Transverse colon (tissue), 4 donors: Measurements from ENCODE around the gene DPP10. TPM values are rescaled to one million over a fixed set of nuclear protein-coding genes. Genes with fewer than 3 reads are reported as not detected.

Source experiments
- DNase-seq: peaks from one replicate; pipeline ENCODE4 v3.0.0-alpha.2; 2019
- H3K27ac ChIP-seq, 4 donors: fragments of 200-600 bp; sonication (generic); 2 replicates each; pipeline ENCODE4 v1.5.1; 2016 to 2018; ENCODE audit warnings: inconsistent platforms in 4 of 4
- H3K27me3 ChIP-seq: fragments of 200-600 bp; sonication (generic); 2 replicates; pipeline ENCODE4 v1.5.1; 2017; ENCODE audit warnings: inconsistent platforms
- H3K36me3 ChIP-seq, 4 donors: fragments of 200-600 bp; sonication (generic); 2 replicates each; pipeline ENCODE4 v1.5.1; 2017 to 2019; ENCODE audit warnings: inconsistent platforms in 4 of 4
- H3K4me1 ChIP-seq, 4 donors: fragments of 200-600 bp; sonication (generic); 2 replicates each; pipeline ENCODE4 v1.5.1; 2017 to 2020; ENCODE audit warnings: inconsistent platforms in 4 of 4
- H3K4me3 ChIP-seq, 4 donors: fragments of 200-600 bp; sonication (generic); 1 replicate in 1 of 4; 2 replicates in 3 of 4; pipeline versions ENCODE4 v1.5.1 to v1.6.1; 2017 to 2019; ENCODE audit warnings: inconsistent platforms in 4 of 4
- H3K9me3 ChIP-seq, 2 donors: fragments of 200-600 bp; sonication (generic); 2 replicates each; pipeline ENCODE4 v1.5.1; 2017 to 2019; ENCODE audit warnings: inconsistent platforms in 2 of 2
- EP300 ChIP-seq: sonication (generic); formaldehyde crosslinking; IDR thresholded peaks from one replicate; pipeline ENCODE4 v1.6.1; 2017; ENCODE audit warnings: antibody characterized with exemption, low read depth
- POLR2A ChIP-seq: fragments of 450-650 bp; IDR thresholded peaks from one replicate; pipeline ENCODE4 v1.6.1; 2016; ENCODE audit warnings: antibody characterized with exemption, mild to moderate bottlenecking, moderate library complexity
- POLR2AphosphoS5 ChIP-seq, 3 donors: sonication (generic); formaldehyde crosslinking; IDR thresholded peaks; one replicate each; pipeline ENCODE4 v1.6.1; 2016; ENCODE audit warnings: antibody characterized with exemption in 3 of 3
- WGBS, 2 donors: methylation state at CpG; one replicate each; pipeline ENCODE4 v1.1.5; 2018; ENCODE audit warnings: low coverage in 1 of 2; 5-methylcytosine and 5-hydroxymethylcytosine counted together
- in situ Hi-C, 4 donors: fragments of 200-750 bp; cut with MboI; loops; one replicate each; pipeline versions ENCODE4 v1.15.0 to v1.15.1; 2017; ENCODE audit warnings: low sequenced_read_pairs in 3 of 4, low pct_ligation_motif_present in 1 of 4, low pct_unique_long_range_greater_than_20kb in 1 of 4
- intact Hi-C: fragments of 100-400 bp; cut with DNase I; formaldehyde crosslinking; loops from one replicate; pipeline ENCODE4 v1.15.1; 2023; ENCODE audit warnings: low total_unique reads
- total RNA-seq, 4 donors: library from RNA; depleted of rRNA; stranded (reverse); fragments of >200 nt; gene quantifications; one replicate each; pipeline ENCODE4 v1.1.0, GENCODE V29; 2016
- TF ChIP-seq, protein P1 (sequence below), 5 experiments: fragments of 200-600 bp in 3 of 5; fragments of 450-650 bp in 2 of 5; sonication (generic) in 3 of 5; IDR thresholded peaks; 1 replicate in 2 of 5; 2 replicates in 3 of 5; pipeline ENCODE4 v1.5.1; 2016 to 2017; ENCODE audit warnings: antibody characterized with exemption in 5 of 5, inconsistent platforms in 3 of 5, mild to moderate bottlenecking in 2 of 5, moderate library complexity in 1 of 5

Gene DPP10
- total RNA-seq, 4 donors from 2014 or later, result 3.4 to 8.4 (median 7.0) TPM

DNA sequence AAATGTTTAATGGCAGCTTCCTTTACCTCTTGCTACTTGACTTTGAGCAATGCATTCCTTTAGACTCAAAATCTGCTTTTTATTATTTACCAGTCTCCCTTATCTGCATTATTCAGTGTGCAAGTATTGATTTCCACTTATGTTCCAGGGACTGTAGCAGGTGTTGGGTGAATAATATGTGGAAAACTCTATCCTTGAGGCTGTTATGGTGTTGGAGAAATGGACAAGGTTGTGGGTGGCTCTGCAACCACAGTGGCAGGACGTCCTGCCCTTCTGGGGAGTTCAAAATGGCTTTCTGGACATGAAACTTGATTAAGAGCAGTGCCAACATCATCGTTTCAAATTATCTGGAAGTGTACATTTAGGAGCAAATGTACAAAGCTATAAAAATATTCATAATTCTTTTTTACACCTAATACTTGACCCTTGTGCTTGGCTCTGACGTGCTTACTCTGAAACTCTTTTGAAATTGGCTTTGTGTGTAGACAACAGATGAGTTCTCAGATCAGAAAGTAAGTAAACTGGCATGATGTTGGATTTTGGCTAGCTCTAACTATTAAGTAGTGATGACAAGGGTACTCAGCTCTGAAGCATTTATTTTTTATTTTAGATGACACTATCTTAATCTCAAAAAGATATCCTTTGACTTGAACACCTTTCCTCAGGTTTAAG lies 766.2 kb downstream of the DPP10 start:
- no peak for DNase-seq
- Histone ChIP-seq H3K27ac (no peak overlapping the region), H3K4me1 (no peaks in the 10 kb centered on the region), H3K4me3 (no peak overlapping the region), H3K36me3 (no peaks in the 10 kb centered on the region), H3K27me3 (no peaks in the 10 kb centered on the region), H3K9me3 (no peaks in the 10 kb centered on the region)
- 55 to 71% methylated on average over 3 of the region's 3 CpGs for WGBS, 2 donors
- TF ChIP-seq POLR2A (no peak), EP300 (no peak), POLR2AphosphoS5 (IDR thresholded peaks at IDR 0.05) (no peak)
- TF ChIP-seq, protein P1, sequence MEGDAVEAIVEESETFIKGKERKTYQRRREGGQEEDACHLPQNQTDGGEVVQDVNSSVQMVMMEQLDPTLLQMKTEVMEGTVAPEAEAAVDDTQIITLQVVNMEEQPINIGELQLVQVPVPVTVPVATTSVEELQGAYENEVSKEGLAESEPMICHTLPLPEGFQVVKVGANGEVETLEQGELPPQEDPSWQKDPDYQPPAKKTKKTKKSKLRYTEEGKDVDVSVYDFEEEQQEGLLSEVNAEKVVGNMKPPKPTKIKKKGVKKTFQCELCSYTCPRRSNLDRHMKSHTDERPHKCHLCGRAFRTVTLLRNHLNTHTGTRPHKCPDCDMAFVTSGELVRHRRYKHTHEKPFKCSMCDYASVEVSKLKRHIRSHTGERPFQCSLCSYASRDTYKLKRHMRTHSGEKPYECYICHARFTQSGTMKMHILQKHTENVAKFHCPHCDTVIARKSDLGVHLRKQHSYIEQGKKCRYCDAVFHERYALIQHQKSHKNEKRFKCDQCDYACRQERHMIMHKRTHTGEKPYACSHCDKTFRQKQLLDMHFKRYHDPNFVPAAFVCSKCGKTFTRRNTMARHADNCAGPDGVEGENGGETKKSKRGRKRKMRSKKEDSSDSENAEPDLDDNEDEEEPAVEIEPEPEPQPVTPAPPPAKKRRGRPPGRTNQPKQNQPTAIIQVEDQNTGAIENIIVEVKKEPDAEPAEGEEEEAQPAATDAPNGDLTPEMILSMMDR (IDR thresholded peaks at IDR 0.05), result no peak
- intact Hi-C loops, result no loop called here
- in situ Hi-C loops, result no loop called here

DNA sequence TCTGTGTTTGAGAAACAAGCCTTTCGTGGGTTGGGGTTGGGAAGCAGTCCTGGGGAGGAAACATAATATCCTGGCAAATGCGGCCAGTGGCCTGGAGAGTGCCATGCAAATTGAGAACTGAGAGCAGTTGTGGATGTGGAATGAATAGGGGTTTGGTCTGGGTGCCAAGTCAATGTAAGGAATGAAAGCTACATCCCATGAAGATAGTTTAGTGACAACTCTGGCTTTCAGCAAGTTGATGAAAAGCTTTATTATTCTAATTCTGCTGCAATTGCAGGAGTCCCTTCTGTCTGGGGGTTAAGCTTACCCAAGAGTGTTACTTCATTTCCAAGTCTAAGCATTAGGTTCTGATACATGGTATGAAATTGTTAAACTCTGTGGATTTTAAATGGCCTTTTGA lies 771.6 kb downstream of the DPP10 start:
- TF ChIP-seq EP300 (no peak), POLR2A (no peak), POLR2AphosphoS5 (IDR thresholded peaks at IDR 0.05) (no peak)
- TF ChIP-seq, protein P1 (IDR thresholded peaks at IDR 0.05), result no peak
- in situ Hi-C loops, result no loop called here
- intact Hi-C loops, result no loop called here
- no peak overlapping the region for H3K27ac ChIP-seq
- no peak overlapping the region for H3K4me3 ChIP-seq
- DNase-seq, result no peak
- no peaks in the 10 kb centered on the region for H3K9me3 ChIP-seq
- no peaks in the 10 kb centered on the region for H3K27me3 ChIP-seq
- no peaks in the 10 kb centered on the region for H3K36me3 ChIP-seq
- H3K4me1 ChIP-seq, result no peaks in the 10 kb centered on the region
- 72 to 88% methylated on average over 2 of the region's 2 CpGs for WGBS, 2 donors

DNA sequence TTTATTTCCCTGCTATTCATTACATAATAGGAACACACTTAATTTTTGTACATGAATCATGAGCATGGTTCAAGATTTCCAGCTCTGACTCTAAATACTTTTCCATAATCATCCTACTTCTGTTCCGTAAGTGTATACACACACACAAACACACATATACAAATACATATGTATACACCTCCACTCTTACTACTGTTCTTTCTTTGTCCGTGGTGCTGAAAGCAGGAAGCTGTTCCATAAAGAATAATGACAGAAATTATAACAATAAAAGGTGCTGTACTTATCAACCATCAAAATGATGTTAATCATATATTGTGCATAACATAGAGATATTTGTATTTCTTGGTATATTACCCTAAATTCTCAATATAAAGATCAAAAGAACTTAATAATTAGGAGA lies 776.9 kb downstream of the DPP10 start:
- in situ Hi-C loops (no loop called here), intact Hi-C loops (no loop called here)
- H3K36me3 ChIP-seq, result no peaks in the 10 kb centered on the region
- TF ChIP-seq EP300 (no peak), POLR2AphosphoS5 (IDR thresholded peaks at IDR 0.05) (no peak), POLR2A (no peak)
- TF ChIP-seq, protein P1 (IDR thresholded peaks at IDR 0.05), result no peak
- no peaks in the 10 kb centered on the region for H3K27me3 ChIP-seq
- no peak overlapping the region for H3K4me3 ChIP-seq
- no peaks in the 10 kb centered on the region for H3K4me1 ChIP-seq
- WGBS, 2 donors, result 84 to 93% methylated on average over 2 of the region's 2 CpGs
- no peak overlapping the region for H3K27ac ChIP-seq
- H3K9me3 ChIP-seq, result no peaks in the 10 kb centered on the region
- no peak for DNase-seq

DNA sequence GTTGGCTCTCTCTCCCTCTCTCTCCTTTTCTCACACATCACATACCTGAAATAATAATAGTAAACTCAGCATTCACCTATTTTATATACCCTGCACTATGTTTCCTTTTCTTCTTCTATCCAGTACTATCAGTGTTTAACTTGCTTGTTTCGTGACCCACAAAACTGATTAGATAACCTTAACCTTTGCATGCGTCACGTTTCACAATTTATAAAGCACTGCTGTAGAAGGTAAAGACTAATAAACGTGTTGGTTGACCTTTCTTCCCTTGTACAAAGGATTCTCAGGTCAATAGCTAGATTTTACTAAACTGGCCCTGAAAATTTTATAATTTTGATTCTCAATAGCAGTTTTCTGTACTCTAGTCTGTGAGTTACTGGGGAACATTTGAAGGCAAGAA lies 791.7 kb downstream of the DPP10 start:
- Histone ChIP-seq H3K9me3 (no peaks in the 10 kb centered on the region), H3K27ac (no peak overlapping the region), H3K36me3 (no peaks in the 10 kb centered on the region), H3K4me3 (no peak overlapping the region), H3K27me3 (no peaks in the 10 kb centered on the region), H3K4me1 (no peaks in the 10 kb centered on the region)
- TF ChIP-seq POLR2AphosphoS5 (IDR thresholded peaks at IDR 0.05), result no peak
- TF ChIP-seq, protein P1 (IDR thresholded peaks at IDR 0.05), result no peak
- TF ChIP-seq POLR2A, result no peak
- no peak for TF ChIP-seq EP300
- 69 to 73% methylated on average over 4 of the region's 4 CpGs for WGBS, 2 donors
- intact Hi-C loops (no loop called here), in situ Hi-C loops (no loop called here)
- DNase-seq, result no peak
